Stimulated activated naive CD8-positive, alpha-beta T cell treated with anti-CD3 and anti-CD28 coated beads, Interleukin-15, Interleukin-2, amounts not matched to agents 100 ng/mL and 50 ng/mL, for 24 hours (primary cell): ENCODE measurements around the gene DPT.

Source experiments
- H3K27ac Mint-ChIP-seq: one replicate; pipeline ENCODE4 v1.8.0; 2021; ENCODE audit warnings: mild to moderate bottlenecking, mixed read lengths
- H3K27me3 Mint-ChIP-seq: one replicate; pipeline ENCODE4 v1.8.0; 2021; ENCODE audit warnings: mixed read lengths
- H3K36me3 Mint-ChIP-seq: one replicate; pipeline ENCODE4 v1.8.0; 2021; ENCODE audit warnings: low read depth, mixed read lengths
- H3K4me1 Mint-ChIP-seq: one replicate; pipeline ENCODE4 v1.8.0; 2021; ENCODE audit warnings: low read depth, mixed read lengths
- H3K4me3 Mint-ChIP-seq: one replicate; pipeline ENCODE4 v1.8.0; 2021; ENCODE audit warnings: mild to moderate bottlenecking, mixed read lengths
- H3K9me3 Mint-ChIP-seq: one replicate; pipeline ENCODE4 v1.8.0; 2021; ENCODE audit warnings: mixed read lengths

Gene DPT

GRCh38 chr1:168697356-168698126, 31.5 kb downstream of the DPT start:
- no peaks in the 10 kb centered on the region for H3K4me1 Mint-ChIP-seq
- H3K27ac Mint-ChIP-seq = no peak overlapping the region
- H3K27me3 Mint-ChIP-seq = no peaks in the 10 kb centered on the region
- no peaks in the 10 kb centered on the region for H3K9me3 Mint-ChIP-seq
- H3K36me3 Mint-ChIP-seq = no peaks in the 10 kb centered on the region
- H3K4me3 Mint-ChIP-seq = no peak overlapping the region

- H3K27me3 Mint-ChIP-seq = no peaks in the 10 kb centered on the region
- no peak overlapping the region for H3K27ac Mint-ChIP-seq
- no peak overlapping the region for H3K4me3 Mint-ChIP-seq
These were observed 32.8 kb downstream of the DPT start for GRCh38 chr1:168696125-168696760.

DNA sequence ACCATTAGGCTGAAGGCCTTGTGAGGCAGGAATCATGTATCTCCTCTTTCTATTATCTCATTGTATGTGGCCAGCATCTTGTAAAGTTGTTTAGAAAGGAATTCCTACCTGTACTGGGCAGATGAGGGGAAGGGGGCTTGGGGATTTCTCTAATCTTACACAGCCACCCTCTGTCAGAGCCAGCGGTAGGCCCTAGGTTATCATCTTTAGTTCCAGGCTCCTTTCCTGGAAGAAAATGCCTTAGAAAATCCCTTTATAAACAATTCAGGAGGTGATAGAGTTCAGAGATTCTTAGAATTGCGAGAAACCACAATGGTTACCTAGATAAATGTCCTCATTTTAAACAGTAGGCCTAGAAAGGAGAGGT, 35.2 kb downstream of the DPT start:
- Mint-ChIP-seq H3K36me3 (no peaks in the 10 kb centered on the region), H3K27me3 (no peaks in the 10 kb centered on the region), H3K9me3 (no peaks in the 10 kb centered on the region), H3K4me1 (no peaks in the 10 kb centered on the region), H3K27ac (no peak overlapping the region), H3K4me3 (no peak overlapping the region)

More at GRCh38 chr1:168696125-168696760, 32.8 kb downstream of the DPT start:
- Mint-ChIP-seq H3K4me1 (no peaks in the 10 kb centered on the region), H3K36me3 (no peaks in the 10 kb centered on the region), H3K9me3 (no peaks in the 10 kb centered on the region)

- Mint-ChIP-seq H3K27ac (no peak overlapping the region), H3K9me3 (no peaks in the 10 kb centered on the region), H3K36me3 (no peaks in the 10 kb centered on the region), H3K27me3 (no peaks in the 10 kb centered on the region), H3K4me3 (no peak overlapping the region), H3K4me1 (no peaks in the 10 kb centered on the region)
These were observed 35.7 kb downstream of the DPT start for GRCh38 chr1:168693197-168693871.

GRCh38 chr1:168692472-168692871, 36.5 kb downstream of the DPT start:
- no peaks in the 10 kb centered on the region for H3K9me3 Mint-ChIP-seq
- H3K4me3 Mint-ChIP-seq = no peak overlapping the region
- H3K36me3 Mint-ChIP-seq = no peaks in the 10 kb centered on the region
- no peaks in the 10 kb centered on the region for H3K27me3 Mint-ChIP-seq
- no peaks in the 10 kb centered on the region for H3K4me1 Mint-ChIP-seq
- no peak overlapping the region for H3K27ac Mint-ChIP-seq

GRCh38 chr1:168691541-168691940, 37.5 kb downstream of the DPT start:
- H3K9me3 Mint-ChIP-seq = no peaks in the 10 kb centered on the region
- no peak overlapping the region for H3K27ac Mint-ChIP-seq
- no peak overlapping the region for H3K4me3 Mint-ChIP-seq
- H3K27me3 Mint-ChIP-seq = no peaks in the 10 kb centered on the region
- no peaks in the 10 kb centered on the region for H3K4me1 Mint-ChIP-seq
- no peaks in the 10 kb centered on the region for H3K36me3 Mint-ChIP-seq

DNA sequence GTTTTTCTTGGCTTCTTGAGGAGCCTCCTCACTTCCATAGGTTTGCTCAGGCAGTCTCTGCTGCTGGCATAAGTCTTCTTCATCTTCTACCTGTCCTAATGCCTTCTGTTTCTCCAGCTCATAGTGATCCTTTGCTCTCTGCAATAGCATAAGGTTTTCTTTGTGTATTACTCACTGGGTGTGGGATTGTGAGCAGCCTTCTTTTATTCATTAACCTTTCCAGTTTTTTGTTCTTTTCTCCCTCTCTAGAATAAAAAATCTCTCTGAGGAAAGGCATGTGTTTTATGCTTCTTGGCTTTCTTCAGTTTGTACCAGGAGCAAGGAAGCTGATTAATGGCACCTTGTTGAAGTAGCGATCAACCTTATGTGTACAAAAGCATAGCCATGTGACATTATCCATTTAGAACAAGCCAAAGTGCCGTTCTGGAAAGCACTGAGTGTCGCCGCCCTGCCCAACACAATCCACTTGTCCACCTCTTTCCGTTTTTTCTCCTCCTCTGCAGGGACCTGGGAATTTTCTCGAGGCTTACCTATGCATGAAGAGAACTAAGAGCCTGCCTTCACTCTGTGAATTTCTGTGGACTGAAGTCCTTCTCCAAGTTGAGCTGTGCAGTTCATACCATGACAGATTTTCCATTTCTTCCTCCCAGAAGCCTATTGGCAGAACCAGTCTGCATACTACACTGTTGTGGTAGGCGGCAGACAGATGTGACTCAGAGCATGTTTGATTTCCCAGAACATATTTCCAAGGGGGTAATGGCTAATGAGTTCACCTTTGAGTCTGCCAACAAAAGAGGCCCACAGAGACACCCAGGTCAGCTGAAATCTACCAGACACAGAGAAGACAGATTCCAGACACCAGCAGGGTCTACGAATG, 39.0 kb downstream of the DPT start:
- no peaks in the 10 kb centered on the region for H3K36me3 Mint-ChIP-seq
- no peak overlapping the region for H3K4me3 Mint-ChIP-seq
- no peaks in the 10 kb centered on the region for H3K27me3 Mint-ChIP-seq
- H3K4me1 Mint-ChIP-seq = no peaks in the 10 kb centered on the region
- no peak overlapping the region for H3K27ac Mint-ChIP-seq
- H3K9me3 Mint-ChIP-seq = no peaks in the 10 kb centered on the region

DNA sequence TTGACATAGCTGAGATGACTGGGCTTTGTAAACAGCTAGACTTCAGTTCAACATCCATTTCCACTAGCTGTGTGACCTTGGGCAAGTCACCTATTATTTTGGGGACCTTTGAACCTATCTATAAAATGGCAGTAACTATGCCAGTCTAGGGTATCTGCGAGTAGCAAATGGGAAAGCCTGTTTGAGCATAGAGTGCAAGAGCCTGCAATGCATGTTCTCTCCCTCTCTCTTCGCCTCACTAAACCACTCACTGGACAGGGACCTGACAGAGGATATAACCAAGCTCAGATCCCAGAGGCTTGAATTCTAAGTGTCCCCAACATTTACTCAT, 39.7 kb downstream of the DPT start:
- H3K27ac Mint-ChIP-seq = no peak overlapping the region
- no peaks in the 10 kb centered on the region for H3K27me3 Mint-ChIP-seq
- H3K36me3 Mint-ChIP-seq = no peaks in the 10 kb centered on the region
- H3K4me3 Mint-ChIP-seq = no peak overlapping the region
- H3K4me1 Mint-ChIP-seq = no peaks in the 10 kb centered on the region
- H3K9me3 Mint-ChIP-seq = no peaks in the 10 kb centered on the region

DNA sequence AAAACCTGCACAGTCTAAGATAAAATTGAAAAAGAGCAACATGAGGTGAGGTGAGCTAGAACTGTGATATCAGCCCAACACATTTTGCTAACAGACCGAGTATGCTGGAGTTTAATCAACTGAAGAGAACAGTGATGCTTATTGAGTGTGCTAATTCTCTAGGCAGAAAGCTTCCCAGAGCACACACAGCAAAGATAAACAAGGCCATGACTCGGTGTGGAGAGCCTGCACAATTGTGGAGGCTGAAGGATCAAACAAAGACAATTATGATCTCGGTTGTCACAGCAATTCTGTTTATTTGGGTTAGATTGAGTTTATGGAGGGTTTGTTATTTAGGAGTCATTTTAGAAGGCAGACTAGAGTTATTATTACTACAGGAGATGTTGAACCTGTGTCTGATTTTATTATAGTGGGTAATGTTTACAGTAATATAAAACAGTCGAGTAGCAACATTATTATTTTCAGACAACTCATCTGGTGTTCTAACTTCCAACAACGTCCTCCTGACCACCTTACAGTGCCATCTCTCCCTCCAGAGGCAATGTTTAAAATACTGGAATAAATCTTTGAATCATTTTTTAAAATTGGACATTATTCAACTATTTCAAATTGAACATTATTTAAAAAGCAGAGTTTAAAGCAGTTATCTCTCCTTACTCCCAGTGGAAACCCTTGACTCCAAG, 40.2 kb downstream of the DPT start:
- H3K9me3 Mint-ChIP-seq = no peaks in the 10 kb centered on the region
- no peaks in the 10 kb centered on the region for H3K36me3 Mint-ChIP-seq
- H3K4me1 Mint-ChIP-seq = no peaks in the 10 kb centered on the region
- no peak overlapping the region for H3K4me3 Mint-ChIP-seq
- H3K27ac Mint-ChIP-seq = no peak overlapping the region
- no peaks in the 10 kb centered on the region for H3K27me3 Mint-ChIP-seq

DNA sequence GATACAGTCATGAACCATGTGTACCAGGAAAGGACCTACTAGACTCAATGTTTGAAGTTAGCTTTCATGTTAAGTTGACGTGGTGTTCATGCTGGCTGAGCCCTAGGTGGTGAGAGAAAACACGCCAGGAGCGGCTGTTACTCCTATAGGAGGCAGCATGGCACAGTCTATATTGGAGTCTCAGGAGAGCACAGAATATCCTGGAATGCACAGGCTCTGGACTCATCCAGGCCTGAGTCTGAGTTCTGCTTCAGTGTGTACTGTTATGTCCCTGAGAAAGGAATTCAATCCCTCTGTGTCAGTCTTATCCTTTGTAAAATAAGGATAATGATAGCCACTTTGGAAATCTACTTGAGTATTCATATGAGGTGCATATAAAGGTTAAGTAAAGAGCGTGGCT, 41.2 kb downstream of the DPT start:
- Mint-ChIP-seq H3K36me3 (no peaks in the 10 kb centered on the region), H3K27ac (no peak overlapping the region), H3K4me3 (no peak overlapping the region)

GRCh38 chr1:168686666-168687065, 42.3 kb downstream of the DPT start:
- Mint-ChIP-seq H3K27me3 (peaks cover 6% of the 10 kb centered on the region), H3K27ac (no peak overlapping the region), H3K4me1 (no peaks in the 10 kb centered on the region), H3K36me3 (no peaks in the 10 kb centered on the region), H3K4me3 (no peak overlapping the region), H3K9me3 (peaks cover 10% of the 10 kb centered on the region)

More for the DNA sequence above, 41.2 kb downstream of the DPT start:
- peaks cover 2% of the 10 kb centered on the region for H3K9me3 Mint-ChIP-seq
- H3K27me3 Mint-ChIP-seq = peaks cover 3% of the 10 kb centered on the region
- H3K4me1 Mint-ChIP-seq = no peaks in the 10 kb centered on the region

DNA sequence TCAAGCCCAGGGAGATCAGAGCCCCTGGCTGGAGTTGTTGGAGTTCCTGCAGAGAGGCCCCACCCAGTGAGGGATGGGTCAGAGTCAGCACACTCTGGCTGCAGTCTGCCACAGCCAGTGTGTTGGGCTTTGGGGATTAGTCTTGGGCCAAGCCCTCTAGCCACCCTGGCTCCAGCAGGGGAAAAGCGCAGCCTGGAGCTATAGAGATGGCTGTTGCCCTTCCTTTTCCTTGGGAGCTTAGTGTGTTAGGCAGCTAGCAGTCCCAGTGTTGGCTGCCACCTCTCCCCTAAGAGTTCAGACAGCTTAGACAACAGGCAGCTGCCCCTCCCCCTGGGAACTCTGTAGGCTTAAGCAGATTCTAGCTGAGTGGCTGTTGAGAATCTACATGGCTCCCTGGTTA, 45.1 kb downstream of the DPT start:
- peaks cover 10% of the 10 kb centered on the region for H3K9me3 Mint-ChIP-seq
- H3K36me3 Mint-ChIP-seq = no peaks in the 10 kb centered on the region
- no peak overlapping the region for H3K27ac Mint-ChIP-seq
- H3K4me3 Mint-ChIP-seq = no peak overlapping the region
- no peaks in the 10 kb centered on the region for H3K4me1 Mint-ChIP-seq
- H3K27me3 Mint-ChIP-seq = peaks cover 6% of the 10 kb centered on the region

- no peaks in the 10 kb centered on the region for H3K36me3 Mint-ChIP-seq
- no peak overlapping the region for H3K4me3 Mint-ChIP-seq
- no peak overlapping the region for H3K27ac Mint-ChIP-seq
- peaks cover 4% of the 10 kb centered on the region for H3K27me3 Mint-ChIP-seq
- H3K4me1 Mint-ChIP-seq = no peaks in the 10 kb centered on the region
- peaks cover 8% of the 10 kb centered on the region for H3K9me3 Mint-ChIP-seq
These were observed 52.1 kb downstream of the DPT start for GRCh38 chr1:168676861-168677260.

- Mint-ChIP-seq H3K9me3 (peaks cover 10% of the 10 kb centered on the region), H3K27ac (no peak overlapping the region), H3K4me3 (no peak overlapping the region), H3K4me1 (no peaks in the 10 kb centered on the region), H3K27me3 (peaks cover 4% of the 10 kb centered on the region), H3K36me3 (no peaks in the 10 kb centered on the region)
These were observed 52.8 kb downstream of the DPT start for GRCh38 chr1:168676029-168676812.
